Stimulated activated CD8-positive, alpha-beta memory T cell treated with anti-CD3 and anti-CD28 coated beads, Interleukin-7, amount 100 ng/mL, for 48 hours (primary cell): ENCODE results near the gene MAML2.
"Not testable (repeated sequence)": the region's sequence is repeated elsewhere in the genome, so short reads cannot be mapped to it uniquely, and the experiment has no call there.

Source experiments
- DNase-seq, 2 donors: peaks; one replicate each; pipeline ENCODE4 v3.0.0-alpha.2; 2020; ENCODE audit warnings: low read depth in 1 of 2; ENCODE audit errors: extremely low read depth in 1 of 2

MAML2 gene

DNA sequence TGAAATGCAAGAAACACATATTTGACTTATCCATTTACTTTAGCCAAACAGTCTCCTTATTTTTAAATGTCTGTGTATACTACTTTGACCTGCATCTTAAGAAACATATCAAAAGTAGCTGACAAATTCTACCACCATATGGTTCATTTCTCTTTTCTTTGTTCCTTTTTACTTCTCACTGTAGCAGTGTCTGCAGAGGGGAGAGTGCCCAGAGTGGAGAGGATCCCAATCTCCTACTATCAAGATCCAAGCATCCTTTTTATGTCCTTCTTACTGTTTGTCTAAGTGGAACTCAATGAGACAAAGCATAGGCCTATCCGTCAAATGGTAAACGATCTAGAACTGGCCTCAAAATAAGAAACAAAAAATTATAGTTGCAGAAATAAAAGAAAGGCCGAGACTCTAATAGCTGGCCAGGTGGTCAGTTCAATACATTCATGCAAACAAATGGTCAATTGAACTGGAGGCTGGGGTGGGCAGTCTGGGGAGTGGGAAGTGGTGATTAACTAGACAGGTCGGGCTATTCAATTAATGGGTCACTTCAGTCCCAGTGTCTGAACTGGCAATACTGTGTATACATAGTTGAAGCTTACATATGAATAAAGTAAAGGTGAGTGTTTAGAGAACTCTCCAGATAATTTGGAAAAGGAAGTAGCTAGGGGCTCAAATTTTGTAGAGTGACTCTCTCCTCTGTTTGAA is 149.1 kb downstream of the MAML2 start:
- no peak for DNase-seq

DNA sequence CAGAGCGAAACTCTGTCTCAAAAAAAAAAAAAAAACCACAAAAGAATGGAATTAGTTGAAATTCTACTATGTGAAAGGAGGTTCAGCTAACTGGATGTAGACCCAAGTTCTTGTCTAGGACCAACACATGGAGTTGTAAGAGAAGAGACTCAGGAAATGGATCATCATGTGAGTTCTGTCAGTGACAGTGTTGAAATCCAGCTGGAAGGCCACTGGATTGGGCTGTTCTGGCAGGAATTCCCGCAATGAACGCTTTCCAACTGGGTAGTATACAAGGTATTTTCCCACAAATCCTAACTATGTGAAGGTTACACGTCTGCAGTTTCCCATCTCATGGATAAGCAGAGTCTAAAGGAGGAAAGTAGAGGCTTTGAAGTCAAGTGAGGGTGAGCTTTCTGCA is 151.2 kb downstream of the MAML2 start:
- no peak for DNase-seq

DNA sequence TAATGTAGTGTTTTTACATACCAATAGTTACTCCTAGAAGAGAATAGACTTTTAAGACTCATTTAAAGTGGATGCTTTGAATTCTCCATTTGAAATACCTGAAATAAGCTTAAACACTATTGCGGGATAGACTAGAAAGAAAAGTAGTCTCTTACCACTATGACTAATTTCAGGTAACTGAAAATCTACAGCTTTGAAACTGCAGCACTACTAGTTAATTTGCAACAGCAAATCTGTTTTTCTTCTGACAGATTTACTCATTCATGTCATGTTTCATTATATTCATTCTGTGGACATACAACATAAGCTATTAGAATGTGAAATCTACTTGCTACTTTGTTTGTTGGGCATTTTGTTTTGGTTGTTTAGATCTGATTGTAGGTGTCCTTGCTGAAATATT is 153.6 kb downstream of the MAML2 start:
- no peak for DNase-seq

DNA sequence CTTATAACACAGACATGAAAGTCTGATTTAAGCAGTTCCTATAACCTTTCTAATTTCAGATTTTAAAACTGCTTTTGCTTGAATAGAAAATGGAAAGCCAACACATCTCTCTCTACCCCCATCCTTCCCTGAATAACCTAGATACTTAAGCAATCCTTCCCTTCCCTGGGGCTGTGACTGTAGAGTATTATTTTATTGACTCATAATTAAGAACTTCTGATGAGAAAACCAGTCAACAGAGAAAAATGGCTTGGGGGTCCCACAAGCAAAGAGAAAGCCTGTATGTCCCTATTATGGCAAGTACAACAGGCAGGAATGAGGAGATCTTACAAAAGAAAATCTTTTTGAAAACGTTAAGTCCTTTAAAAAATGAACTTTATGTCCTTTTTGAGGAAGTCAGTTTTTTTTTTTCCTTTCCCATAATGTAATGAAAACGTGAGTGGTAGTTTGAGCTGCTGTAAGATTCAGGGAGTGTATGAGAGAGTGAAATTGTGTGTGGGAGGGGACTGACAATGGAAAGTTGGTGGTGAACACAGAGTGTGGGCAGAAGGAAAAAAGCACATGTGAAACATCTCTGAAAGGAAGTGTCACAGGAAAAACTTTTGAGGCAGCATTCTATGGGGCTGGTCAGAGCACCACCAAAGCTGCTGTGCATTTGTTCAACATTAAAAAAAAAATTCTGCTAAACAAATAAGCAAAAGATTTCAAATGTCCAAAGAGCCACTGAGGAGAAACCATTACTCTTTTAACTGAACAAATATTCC is 154.6 kb downstream of the MAML2 start:
- no peak for DNase-seq

DNA sequence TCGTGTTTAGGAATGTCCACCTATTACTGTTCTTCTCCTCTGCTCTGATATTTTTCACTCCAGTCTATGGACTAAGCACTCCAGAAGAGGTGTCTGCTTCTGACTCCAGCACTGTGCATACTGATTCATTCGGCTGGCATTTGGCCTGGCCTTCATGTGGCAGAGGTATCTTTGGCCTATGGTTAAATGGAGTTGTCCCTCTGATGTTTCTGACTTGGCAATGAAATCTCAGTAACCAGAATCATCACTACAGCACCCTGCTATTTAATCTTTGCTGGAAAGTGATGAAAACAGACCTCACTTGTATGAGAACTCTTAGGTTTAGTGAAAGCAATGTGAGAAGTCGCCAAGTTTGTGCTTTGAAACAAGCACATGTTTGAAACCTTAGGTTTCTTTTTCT is 155.2 kb downstream of the MAML2 start:
- DNase-seq: no peak

DNA sequence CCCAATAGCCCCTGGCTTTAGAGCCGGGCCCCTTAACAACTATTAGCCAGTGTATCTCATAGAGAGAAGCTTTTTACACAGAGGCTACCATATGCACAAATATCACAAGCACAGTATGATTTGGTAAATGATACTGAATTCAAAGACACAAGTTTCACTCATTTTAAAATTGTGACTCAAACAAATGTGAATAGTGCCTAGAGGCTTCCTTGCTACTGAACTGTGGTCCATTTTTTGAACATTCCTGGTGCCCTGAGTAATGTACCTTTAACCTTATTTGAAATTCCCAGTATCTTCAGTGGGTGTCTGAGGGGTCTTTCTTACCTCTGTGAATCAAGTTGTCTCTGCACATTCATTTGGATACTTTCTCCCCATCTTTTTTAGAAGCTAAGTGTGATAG is 156.2 kb downstream of the MAML2 start:
- no peak for DNase-seq

DNA sequence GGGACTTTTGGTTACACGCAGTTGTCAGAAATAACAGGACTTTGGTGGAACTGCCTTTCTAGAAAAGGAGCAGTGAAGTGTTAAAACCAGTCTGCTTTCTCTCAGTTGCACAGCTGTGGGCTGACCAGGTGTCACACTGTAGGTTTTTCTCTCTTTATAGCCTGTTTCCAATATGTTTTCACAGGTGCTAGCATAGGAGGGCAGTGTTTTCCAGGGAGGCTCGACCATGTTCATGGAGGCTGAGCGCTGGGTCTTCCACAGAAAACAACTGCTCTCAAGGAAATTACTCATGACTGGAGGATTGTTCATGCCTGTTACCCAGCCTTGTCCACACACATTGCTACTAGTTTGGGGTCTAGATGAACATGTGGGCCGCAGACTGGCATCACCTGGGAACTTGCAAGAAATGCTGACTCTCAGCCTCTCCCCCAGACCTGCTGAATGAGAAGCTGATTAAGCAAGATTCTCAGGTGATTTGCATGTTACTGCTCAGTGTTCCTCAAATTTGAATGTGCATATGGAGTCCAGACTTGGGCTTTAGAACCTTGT is 157.7 kb downstream of the MAML2 start:
- DNase-seq: no peak

DNA sequence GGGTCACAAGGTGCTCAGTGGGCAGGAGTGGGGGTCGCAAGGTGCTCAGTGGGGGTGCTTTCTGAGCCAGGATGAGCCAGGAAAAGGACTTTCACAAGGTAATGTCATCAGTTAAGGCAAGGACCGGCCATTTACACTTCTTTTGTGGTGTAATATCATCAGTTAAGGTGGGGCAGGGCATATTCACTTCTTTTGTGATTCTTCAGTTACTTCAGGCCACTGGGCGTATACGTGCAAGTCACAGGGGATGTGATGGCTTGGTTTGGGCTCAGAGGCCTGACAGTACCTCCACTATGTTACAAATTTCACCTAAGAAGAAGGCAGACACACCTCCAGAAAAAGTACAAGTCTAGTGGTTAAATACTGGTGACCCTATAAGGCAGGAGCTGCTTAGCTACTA is 162.1 kb downstream of the MAML2 start:
- not testable (repeated sequence) for DNase-seq

DNA sequence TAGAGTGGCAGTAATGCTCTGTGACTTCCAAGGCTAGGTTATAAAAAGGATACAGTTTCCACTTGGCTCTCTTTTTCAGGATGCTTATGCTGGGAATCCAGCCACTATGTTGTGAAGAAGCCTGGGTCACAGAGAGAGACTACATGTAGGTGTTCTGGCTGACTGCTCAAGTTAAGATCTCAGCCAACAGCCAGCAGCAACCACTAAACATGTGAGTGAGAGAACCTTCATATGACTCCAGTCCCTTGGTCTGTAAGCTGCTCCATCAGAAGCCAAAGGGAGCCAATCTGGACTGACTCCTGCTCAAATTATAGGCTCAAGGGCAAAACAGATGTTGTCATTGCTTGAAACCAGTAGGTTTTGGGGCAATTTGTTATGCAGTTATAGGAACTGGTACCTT is 162.7 kb downstream of the MAML2 start:
- no peak for DNase-seq

DNA sequence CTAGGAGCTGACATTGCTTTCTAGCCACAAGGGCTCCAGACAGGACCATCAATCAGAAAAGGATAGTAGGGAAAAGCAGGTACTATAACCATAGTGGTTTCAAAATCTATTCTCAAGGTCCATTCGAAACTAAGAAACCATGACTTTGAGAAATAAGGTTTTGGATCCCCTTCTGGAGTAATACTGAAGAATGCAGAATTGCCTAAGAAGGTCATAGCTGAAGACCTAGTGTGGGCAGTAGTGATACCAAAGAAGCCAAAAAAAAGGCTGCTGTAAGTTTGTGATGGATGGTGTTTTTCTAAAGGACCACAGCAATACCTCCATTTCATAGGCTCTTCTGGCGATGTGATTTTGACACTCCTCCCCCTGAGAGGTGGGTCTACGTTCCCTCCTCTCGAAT is 163.1 kb downstream of the MAML2 start:
- DNase-seq: no peak

DNA sequence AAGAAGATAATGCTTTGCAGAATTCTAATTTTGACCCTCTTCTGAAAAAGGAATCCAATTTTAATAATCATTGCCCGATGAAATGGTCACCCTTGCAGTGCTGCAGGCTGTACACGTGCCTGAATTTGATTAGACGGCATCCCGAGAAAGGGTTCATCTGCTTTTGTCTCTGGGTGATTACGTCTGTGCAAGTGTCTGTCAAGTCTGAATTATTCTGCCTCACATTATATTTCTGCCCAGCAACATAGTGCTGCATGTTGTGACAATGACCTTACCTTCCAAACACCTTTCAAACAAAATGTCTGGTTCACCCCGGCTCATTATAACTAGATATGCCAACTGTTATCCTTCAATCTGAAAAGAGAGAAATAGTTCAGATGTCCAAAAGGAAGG is 164.1 kb downstream of the MAML2 start:
- DNase-seq: no peak

DNA sequence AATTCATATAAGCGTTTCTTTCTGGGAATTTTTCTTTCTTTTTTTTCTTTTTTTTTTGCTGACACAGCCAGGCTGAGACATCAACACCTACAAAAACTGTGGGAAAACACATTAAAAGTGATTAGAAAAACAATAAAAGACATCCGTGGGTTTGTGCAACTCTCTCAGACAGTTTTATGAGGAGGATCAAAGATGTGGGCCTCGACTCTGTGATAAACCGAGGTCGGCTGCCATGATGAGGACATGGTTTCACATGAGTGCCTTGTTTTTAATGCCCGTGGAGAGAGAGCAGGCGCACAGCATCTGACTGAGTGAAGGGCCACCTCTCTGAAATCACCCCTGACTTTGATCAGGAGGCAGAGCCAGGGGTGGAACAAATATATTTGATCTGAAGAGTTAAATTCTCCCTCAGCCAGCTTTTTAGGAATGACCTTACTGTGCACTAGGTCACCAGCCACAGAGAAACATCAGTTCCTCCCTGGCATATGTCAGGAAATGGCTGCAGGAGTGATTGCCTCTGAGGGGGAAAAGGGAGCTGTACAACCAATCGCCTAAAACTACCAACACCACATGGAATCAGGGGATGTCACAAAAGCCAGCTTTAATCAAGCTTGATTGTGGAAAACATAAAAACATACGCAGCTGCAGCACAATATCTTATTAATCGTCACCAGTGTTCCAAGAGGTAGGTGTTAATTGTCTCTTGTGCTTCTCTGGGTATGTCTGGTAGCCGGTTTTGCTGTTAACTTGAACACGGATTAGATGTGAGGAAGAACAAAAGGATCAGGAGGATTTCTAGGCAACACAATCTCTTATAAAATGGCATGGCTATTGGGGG is 164.7 kb downstream of the MAML2 start:
- DNase-seq: no peak

DNA sequence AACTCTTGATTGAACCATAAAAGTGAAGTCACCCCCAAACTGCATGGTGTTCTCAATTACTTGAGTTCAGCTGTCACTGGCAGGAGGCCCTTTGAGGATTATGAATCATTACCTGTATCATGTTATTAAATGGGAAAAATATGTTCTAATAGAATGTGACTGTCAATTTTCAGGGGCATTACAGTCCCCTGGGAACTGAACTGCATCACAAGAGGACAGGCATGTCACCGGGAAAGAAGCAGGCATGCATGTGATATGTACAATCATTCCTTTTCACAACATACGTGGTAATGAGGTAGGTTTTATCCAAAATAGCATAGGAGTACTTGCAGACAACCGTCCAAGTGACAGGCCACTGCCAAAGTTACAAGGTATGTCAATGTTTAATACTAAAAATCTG is 165.8 kb downstream of the MAML2 start:
- DNase-seq: no peak

DNA sequence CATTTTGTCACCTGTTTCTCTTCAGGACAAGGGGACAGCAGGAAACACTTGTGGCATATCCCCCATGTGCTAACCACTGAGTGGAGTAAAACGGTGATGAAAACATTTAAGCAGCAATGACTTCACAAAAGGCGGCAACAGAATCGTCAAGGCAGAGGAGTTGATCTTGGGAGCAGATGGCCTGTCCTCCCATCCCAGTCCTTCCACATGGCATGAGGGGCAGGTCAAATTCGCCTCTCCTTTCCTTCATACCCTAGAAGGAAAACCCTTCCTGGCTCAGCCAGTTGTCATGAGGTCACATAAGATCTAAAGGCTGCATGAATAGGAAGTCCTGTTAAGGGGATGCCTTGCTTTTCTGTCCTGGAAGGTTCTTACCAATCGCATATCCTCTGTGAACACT is 169.1 kb downstream of the MAML2 start:
- no peak for DNase-seq

DNA sequence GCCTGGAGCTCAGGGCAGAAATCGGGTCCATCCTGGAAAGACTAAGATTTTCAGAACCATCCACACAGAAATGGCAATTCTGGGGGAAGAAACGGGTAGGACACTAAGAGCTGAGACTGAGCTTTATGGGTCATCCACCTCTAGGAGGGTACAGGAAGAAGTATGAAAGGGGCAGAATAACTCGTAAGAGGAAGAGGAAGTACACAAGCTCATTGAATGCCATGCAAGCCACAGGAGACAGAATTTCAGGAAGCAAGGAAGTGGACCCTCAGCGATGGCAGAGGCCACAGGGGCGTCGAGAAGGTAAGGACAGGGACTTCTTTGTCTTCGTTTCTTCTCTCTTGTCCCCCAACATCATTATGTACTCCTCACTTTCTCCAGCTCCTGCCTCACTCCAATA is 169.6 kb downstream of the MAML2 start:
- DNase-seq: no peak

DNA sequence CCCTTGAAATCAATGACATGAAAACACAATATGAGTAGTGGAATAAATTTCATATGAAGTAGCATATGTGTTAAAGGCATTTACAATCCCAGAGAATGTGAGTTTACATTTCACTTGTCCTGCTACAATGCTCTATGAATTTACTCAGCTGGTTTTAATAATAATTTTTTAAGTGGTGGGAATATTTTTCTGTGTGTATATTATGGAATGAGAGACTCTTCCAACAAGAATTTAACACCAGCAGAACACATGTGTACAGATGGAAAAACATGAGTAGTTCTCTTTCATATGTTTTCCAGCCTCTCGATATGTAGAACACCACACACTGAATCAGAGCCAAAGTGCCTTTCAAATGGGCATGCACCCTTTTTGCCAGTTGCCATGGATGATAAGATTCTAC is 170.4 kb downstream of the MAML2 start:
- DNase-seq: no peak

DNA sequence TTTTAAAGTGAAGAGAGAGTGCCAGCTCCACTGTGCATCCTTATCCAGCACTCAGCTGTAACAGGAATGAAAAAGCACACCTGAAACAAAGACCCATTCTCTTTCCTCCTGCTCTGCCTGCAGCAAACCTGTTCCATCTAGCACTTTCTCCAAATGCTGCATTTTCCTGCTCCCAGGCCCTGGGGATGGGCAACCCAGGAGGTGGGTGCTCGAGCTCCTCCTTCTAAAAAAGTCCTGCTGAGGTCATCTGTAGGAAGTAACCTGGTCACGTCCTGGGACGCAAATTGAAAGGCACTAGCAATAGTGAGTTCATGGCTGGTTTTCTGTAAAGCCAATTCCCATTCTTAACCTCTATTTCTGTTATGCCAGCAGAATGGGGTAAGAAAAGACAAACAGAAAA is 173.7 kb downstream of the MAML2 start:
- no peak for DNase-seq

DNA sequence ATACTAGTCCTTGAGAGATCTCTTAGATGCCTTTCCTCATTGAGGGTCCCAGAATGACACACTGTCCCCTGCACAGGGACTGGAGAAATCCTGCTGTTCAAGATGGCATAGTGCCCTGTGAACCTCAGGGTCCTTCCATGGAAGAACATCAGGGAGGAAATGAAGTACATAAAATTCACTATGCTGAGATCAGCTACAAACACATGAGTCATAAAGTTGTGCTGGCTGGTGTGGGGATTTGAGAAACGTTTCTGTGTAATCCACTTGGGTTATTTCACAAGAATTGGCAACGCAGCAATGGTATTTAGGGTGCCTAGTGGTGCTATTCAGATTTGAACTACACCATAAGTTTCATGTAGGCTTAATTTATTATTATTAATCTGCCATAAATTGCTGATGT is 174.4 kb downstream of the MAML2 start:
- DNase-seq: no peak

DNA sequence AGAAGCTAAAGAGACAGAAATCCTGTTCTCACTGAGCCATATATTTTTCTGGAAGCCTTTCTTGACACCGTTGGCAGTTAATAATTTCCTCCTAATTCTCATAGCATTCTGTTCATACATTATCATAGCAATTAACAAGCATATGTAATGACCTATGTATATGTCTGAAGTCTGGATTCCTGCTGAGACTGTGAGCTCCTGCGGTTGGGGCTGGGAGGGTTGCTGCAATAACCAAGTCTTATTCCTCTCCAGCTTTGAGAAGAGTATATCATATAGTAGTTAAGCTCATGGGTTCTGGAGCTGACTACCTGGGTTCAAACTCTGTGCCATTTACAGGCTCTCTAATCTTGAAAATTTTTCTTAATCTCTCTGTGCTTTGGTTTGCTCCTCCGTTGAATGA is 175.2 kb downstream of the MAML2 start:
- DNase-seq: no peak

DNA sequence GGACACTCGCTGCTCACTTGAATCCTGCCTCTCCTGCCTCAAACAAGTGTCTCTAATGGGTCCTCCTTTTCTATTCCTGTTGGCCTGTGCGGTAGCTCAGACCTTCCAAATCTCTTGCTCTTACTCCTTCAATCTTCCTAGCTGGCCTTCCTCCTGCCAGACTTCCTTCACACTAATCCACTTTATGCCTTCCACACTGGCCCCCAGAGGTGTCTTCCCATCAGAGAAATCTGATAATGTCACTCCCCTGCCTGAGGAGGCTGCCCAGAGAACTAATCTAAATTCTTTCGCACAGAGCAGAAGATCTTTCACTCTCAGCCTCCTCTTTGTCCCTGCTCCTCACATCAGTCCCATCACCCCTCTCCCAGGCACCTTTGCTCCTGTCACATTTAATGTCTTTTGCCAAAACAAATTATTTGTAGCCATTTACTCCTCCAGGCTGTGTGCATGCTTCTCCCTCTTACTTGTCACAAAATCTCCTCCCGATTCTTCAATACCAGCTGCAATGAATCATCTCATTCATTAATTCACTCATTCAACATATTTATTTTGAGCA is 175.7 kb downstream of the MAML2 start:
- no peak for DNase-seq

DNA sequence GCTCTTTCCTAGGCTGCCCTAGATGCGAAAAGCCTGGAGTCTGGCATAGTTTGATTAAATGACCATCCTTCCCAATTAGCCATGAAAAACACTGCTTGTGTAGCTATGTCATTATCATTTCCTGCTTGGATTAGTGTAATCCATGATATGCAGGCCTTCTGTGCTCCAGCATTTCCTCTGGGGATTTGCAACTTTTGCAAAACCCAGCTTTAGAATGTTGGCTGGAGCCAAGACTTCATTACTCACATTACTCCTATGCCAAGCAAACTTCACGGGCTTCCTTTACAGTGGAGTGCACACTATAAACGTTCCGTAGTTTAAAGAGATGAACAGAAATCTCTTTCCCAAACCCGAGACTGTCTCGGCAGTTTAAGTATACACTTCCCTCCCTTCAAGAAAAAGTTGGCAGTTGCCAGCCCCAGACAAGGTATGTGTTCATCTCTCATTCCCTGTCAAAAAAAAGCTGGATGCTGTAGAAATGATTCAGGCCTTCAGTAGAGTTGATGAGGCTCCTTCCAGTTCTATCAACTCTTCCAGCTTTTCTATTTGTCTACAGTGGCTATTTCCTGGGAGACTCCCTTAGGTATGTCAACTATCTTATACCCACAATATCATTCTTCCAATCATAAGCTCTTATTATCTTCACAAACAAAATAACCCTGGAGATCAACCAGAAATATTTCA is 180.0 kb downstream of the MAML2 start:
- no peak for DNase-seq
